ENCODE data around the gene CASTOR1.

CASTOR1 gene

DNA sequence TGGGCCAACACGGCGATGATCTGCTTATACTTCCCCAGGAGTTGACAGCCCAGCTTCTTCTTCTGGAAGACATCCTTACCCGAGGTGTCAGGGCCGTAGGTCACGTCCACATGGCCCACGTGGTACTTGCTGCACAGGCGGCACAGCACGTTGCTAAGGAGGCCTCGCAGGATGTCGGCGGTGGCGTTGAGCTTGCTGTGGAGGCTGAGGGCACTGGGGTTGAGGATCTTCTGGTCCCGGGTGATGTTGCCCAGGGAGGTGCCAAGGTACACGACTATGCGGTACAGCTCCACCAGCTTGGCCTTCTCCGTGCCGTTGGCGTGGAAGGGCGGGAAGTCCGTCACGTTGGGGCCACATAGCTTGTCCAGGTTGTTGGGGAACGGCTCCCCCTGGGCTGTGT lies 45.6 kb downstream of the CASTOR1 start:
- no peak for DNase-seq

DNA sequence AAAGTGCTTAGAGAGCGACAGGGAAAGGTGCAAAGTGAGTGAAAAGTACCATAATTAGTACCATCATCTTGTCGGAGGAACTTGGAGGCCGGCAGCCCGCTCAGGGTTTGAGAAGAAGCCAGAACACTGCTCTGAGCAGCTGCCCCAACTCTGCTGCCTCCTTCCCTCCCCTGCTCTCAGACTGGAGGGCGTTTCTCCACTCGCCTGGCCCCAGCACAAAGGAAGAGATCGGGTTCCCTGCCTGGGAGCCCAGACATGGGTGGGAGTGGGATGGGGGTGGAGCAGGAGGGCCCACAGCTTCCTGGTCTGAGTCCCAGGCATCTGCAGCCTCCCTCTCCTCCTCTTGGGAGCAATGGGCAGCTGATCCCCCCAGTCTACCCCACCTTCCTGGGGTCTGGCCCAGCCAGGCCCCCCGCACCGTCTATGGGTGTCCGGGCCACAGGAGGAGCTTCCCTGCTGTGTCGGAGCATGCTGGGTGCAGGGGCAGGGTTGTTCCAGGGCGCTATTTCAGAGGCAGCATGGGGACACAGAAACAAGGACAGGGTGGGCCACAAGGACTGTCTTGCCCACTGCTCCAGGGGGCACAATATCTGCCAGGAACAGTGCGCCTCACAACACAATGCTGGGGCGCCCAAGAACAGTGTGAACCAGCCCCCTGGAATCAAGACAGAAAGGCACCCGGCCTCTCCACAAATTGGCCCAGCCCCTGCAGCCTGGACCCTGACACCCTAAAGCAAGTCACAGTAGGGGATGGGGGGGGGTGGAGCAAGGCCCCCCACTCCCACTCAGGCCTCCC lies 47.5 kb downstream of the CASTOR1 start:
- DNase-seq: no peak

DNA sequence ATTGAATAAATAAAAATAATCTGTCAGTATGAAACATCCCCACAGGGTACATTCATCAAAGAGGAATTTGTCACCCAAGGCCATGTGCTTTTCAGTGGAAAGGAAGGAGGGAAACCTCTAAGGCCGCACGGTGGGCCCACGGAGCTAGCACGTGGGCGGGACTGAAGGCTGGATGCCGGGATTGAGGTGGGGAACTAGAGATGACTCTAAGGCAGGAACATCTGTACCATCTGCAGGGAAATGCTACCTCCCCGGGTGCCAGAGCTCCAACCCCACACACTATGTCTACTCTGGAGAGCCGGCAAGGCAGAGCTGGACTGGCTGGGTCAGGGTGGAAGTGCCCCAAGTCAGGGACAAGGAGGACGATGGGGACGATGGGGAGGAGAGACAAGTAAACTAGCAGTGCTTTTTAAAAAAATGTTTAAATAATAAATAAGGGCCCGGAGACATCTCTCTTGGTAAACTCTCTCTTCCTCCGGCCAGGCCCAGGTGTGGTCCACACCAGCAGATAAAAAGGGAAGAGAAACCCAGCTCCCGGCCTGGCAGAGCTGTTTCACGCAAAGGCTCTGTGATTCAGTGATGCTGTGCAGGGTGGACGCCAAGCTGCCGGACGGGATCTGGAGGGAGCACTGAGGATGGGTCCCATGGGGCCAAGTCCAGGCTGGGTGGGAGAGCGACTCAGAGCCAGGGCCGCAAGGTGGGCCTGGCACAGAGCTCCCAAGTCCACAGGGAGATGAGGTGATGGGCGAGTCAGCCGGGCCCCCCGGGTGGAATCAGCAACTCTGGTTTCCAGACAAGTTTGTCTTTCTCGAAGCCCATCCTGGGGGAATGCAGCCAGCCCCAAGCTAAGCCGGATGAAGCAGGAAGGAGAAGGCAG lies 48.5 kb downstream of the CASTOR1 start:
- no peak for DNase-seq

DNA sequence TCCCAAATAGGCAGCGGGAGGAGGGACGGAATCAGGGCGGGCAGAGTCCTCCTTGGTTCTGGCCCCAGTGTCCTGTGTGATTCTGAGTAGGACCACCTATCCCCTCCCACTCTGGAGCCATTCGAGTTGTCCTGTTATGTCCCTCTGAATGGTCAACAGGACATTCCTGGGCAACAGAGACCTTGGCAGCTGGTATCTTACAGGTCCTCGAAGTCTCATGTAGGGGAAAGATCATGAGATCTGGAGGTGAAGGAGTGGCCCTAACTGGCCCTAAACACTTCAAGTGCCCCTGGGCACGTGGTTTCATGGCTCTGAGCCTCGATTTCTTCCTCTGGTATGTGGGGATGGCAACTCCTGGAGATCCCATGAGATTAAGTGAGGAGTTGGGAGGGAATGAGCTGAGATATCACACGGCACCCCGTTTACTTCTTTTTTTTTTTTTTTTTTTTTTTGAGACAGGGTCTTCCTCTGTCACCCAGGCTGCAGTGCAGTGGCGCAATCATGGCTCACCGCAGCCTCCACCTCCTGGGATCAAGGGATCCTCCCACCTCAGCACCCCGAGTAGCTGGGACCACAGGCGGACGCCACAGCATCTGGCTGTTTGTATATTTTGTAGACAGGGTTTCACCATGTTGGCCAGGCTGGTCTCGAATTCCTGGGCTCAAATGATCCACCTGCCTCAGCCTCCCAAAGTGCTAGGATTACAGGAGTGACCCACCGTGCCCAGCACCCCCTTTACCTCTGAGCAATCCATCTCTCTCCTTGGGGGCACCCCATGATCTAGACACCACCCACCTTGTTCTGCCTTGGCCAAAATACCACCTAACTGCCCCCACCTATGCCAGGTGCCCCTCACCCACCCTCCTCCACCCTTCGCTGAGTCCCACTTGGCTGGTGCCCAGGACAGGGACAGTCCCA lies 49.6 kb downstream of the CASTOR1 start:
- no peak for DNase-seq

DNA sequence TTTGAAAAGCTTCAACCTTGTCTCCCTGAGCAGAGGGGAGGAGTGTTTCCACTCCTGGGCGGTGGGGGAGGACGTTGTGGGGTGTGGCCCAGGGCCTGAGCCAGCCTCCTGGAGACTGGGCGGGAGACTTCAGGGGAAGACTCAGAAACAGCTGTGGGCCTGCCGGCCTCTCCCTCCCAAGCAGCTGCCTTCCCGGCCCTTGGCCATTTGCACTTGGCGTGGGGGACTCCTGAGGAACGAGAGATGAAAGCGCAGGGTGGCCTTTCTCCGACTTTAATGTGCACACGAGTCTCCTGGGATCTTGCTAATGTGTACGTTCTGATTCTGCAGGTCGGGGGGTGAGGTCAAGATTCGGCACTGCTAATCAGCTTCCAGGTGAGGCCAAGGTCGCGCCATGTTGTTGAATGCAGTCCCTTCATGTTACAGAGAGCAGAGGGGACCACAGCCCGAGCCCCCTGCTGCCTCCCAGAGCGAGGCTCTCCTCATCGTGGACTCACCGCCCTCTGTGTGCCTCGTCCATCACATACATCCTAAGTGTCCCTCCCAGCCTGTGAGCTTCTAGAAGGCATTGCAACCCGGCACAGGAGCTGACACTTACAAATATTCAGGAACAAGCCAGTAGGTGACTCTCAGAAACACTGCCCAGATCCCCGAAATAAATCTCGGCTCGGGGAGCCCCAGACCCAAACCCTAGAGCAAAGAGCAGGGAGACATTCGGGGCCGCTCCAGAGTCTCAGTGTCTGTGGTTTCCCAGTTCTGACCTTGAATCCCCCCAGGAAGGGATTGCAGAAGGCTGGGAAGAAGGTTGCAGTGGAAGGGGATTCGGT lies 50.4 kb downstream of the CASTOR1 start:
- no peak for DNase-seq

DNA sequence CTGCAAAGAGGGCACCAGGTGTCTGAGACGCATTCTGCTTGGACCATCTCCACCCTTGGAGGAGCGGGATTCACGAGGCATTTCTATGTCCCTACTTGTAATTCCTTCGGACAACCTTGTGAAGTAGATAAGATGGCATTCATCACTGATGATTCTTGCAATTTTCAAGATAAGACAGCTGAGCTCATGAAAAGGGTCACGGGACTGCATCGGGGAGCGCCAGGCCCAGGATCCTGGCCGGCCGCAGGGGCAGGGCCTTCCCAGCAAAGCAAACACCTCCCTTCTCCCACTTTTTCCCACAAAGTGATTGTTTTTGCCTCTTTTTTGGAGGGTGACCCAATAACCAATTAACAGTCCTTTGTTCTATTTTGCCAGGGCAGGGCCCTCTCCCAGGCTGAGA lies 51.2 kb downstream of the CASTOR1 start:
- no peak for DNase-seq

DNA sequence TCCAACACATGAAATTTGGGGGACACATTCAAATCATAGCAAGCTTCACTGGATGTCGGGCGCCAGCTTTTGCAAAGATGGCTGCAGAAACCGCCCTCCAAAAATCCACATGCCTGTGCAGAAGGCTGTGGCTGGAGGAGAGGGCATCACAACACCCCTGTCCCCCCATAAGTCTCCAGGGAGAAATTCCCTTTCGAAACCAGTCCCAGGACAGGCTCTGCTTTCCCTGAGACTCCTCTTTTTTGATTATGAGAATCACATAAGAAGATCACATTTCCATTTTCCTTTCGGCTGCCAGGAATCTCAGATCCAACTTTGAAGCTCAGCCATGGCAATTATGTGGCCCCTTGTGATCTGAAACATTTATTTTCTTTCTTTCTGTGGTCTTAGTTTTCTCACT lies 52.4 kb downstream of the CASTOR1 start:
- DNase-seq: no peak

DNA sequence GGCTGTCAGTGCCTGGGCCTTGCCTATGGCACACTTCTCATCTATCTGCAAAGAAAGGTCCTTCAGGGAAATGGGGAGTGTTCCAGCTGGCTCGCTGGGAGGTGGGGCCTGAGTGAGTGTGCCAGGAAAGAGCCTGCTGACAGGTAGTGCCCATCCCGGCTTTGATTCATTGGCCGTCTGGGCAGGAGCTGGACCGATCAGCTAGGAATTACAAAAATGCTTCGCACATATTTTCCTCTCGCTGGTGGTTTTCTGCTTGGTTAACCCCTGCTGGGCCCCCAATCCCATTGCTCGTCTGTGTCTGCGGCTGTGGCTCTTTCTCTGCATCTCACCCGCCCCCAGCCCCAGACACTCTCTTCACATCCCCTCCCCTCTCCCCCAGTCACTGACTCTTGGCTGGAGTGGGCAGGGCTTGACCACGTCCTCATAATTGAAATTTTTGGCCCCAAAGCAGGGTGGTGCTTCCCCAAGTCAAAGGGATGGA lies 53.6 kb downstream of the CASTOR1 start:
- no peak for DNase-seq
